GM19351 (cell line): ENCODE measurements around the gene ARL5C.
A peak's percentile ranks its signal among the peaks of the same experiment; 100 is the strongest.

ENCODE experiments used
- ATAC-seq: cut with Tn5 transposase; IDR thresholded peaks from one replicate; pipeline ENCODE4 v1.9.1; 2021; ENCODE audit warnings: mild to moderate bottlenecking, moderate library complexity; ENCODE audit not compliant: unreplicated experiment

ARL5C gene

GRCh38 chr17:39165841-39166349 is at the start of gene ARL5C:
Gene ARL5C, minus strand, starts transcription at chr17:39166161. Its CDS starts 401 bp downstream, at chr17:39165760.
- no peak for ATAC-seq

- no peak for ATAC-seq
Observed at GRCh38 chr17:39213852-39214251, 47.9 kb upstream of the ARL5C start.

GRCh38 chr17:39212841-39213480 is 47.0 kb upstream of the ARL5C start:
- no peak for ATAC-seq

- ATAC-seq, result no peak
Observed at GRCh38 chr17:39212195-39212810, 46.3 kb upstream of the ARL5C start.

GRCh38 chr17:39210093-39210434 is 44.1 kb upstream of the ARL5C start:
- no peak for ATAC-seq

- ATAC-seq, result no peak
Observed at GRCh38 chr17:39209317-39210092, 43.5 kb upstream of the ARL5C start.

- no peak for ATAC-seq
Observed at GRCh38 chr17:39208893-39209292, 42.9 kb upstream of the ARL5C start.

- ATAC-seq, result no peak
Observed at GRCh38 chr17:39208136-39208535, 42.2 kb upstream of the ARL5C start.

- no peak for ATAC-seq
Observed at GRCh38 chr17:39205112-39205526, 39.2 kb upstream of the ARL5C start.

GRCh38 chr17:39204245-39204644 is 38.3 kb upstream of the ARL5C start:
- no peak for ATAC-seq

GRCh38 chr17:39200957-39201510 is 35.1 kb upstream of the ARL5C start:
- ATAC-seq, result no peak

GRCh38 chr17:39200070-39200879 is 34.3 kb upstream of the ARL5C start, which contains the start of gene RPL19:
Gene RPL19, plus strand, starts transcription at chr17:39200283. Its CDS starts 62 bp downstream, at chr17:39200345.
- ATAC-seq, result peak; percentile 52

GRCh38 chr17:39199820-39200069 is 33.8 kb upstream of the ARL5C start:
- ATAC-seq, result peak; percentile 53

- no peak for ATAC-seq
Observed at GRCh38 chr17:39198186-39198566, 32.2 kb upstream of the ARL5C start.

- peak; percentile 39 for ATAC-seq
Observed at GRCh38 chr17:39197380-39198185, 31.6 kb upstream of the ARL5C start, which contains the start of gene CACNB1. Gene CACNB1, minus strand, starts transcription at chr17:39197669. Its CDS starts 174 bp downstream, at chr17:39197495.

- ATAC-seq, result no peak
Observed at GRCh38 chr17:39196808-39197291, 30.9 kb upstream of the ARL5C start.

- ATAC-seq, result no peak
Observed at GRCh38 chr17:39196241-39196807, 30.4 kb upstream of the ARL5C start.

- ATAC-seq, result no peak
Observed at GRCh38 chr17:39195568-39196160, 29.7 kb upstream of the ARL5C start.

GRCh38 chr17:39194985-39195524 is 29.1 kb upstream of the ARL5C start:
- no peak for ATAC-seq
